Trophoblast cell (in vitro differentiated cells and primary cell): ENCODE measurements around the gene ZNF296.

ENCODE experiments used
- DNase-seq, 2 donors: peaks; one replicate each; pipeline ENCODE4 v3.0.0-alpha.2; 2016
- H2AFZ ChIP-seq: 2 replicates; pipeline ENCODE4 v1.6.1; 2013; ENCODE audit warnings: low read length, moderate library complexity, mild to moderate bottlenecking; ENCODE audit not compliant: insufficient read depth, poor library complexity
- H2AK5ac ChIP-seq: 2 replicates; pipeline ENCODE4 v1.6.1; 2013; ENCODE audit warnings: mild to moderate bottlenecking, low read length
- H2BK120ac ChIP-seq: 2 replicates; pipeline ENCODE4 v1.6.1; 2013; ENCODE audit warnings: low read length, mild to moderate bottlenecking, moderate library complexity; ENCODE audit not compliant: insufficient read depth, poor library complexity
- H2BK12ac ChIP-seq: 2 replicates; pipeline ENCODE4 v1.6.1; 2013; ENCODE audit warnings: mild to moderate bottlenecking, low read length, moderate library complexity
- H2BK5ac ChIP-seq: 2 replicates; pipeline ENCODE4 v1.6.1; 2013; ENCODE audit warnings: low read length, low read depth, moderate library complexity, mild to moderate bottlenecking; ENCODE audit not compliant: poor library complexity
- H3K14ac ChIP-seq: 2 replicates; pipeline ENCODE4 v1.6.1; 2013; ENCODE audit warnings: mild to moderate bottlenecking, low read length
- H3K18ac ChIP-seq: 2 replicates; pipeline ENCODE4 v1.6.1; 2013; ENCODE audit warnings: mild to moderate bottlenecking, low read length
- H3K23ac ChIP-seq: 2 replicates; pipeline ENCODE4 v1.6.1; 2013; ENCODE audit warnings: low read length
- H3K27ac ChIP-seq: 2 replicates; pipeline ENCODE4 v1.5.1; 2013; ENCODE audit warnings: low read depth, mild to moderate bottlenecking, inconsistent platforms, low read length, moderate library complexity
- H3K27me3 ChIP-seq: 2 replicates; pipeline ENCODE4 v1.6.1; 2013; ENCODE audit warnings: inconsistent platforms, mild to moderate bottlenecking, low read length, moderate library complexity; ENCODE audit not compliant: insufficient read depth
- H3K36me3 ChIP-seq, 2 experiments: 1 replicate in 1 of 2; 2 replicates in 1 of 2; pipeline ENCODE4 v1.6.1; 2013; ENCODE audit warnings: low read length in 2 of 2, mild to moderate bottlenecking in 2 of 2, moderate library complexity in 1 of 2; ENCODE audit not compliant: insufficient read depth in 2 of 2, control insufficient read depth in 1 of 2
- H3K4ac ChIP-seq: 2 replicates; pipeline ENCODE4 v1.6.1; 2013; ENCODE audit warnings: low read depth, mild to moderate bottlenecking, low read length, moderate library complexity
- H3K4me1 ChIP-seq, 2 experiments: 1 replicate in 1 of 2; 2 replicates in 1 of 2; pipeline ENCODE4 v1.6.1; 2013; ENCODE audit warnings: low read length in 2 of 2, mild to moderate bottlenecking in 2 of 2, moderate library complexity in 1 of 2; ENCODE audit not compliant: insufficient read depth in 2 of 2, control insufficient read depth in 1 of 2
- H3K4me2 ChIP-seq: 2 replicates; pipeline ENCODE4 v1.6.1; 2013; ENCODE audit warnings: inconsistent platforms, mild to moderate bottlenecking, low read length, moderate library complexity
- H3K4me3 ChIP-seq: 2 replicates; pipeline ENCODE4 v1.5.1; 2013; ENCODE audit warnings: mild to moderate bottlenecking, low read depth, low read length, inconsistent platforms
- H3K79me1 ChIP-seq: one replicate; pipeline ENCODE4 v1.6.1; 2013; ENCODE audit warnings: low read length
- H3K79me2 ChIP-seq: 2 replicates; pipeline ENCODE4 v1.6.1; 2013; ENCODE audit warnings: low read length, mild to moderate bottlenecking; ENCODE audit not compliant: control insufficient read depth, insufficient read depth, poor library complexity
- H3K9ac ChIP-seq: 2 replicates; pipeline ENCODE4 v1.6.1; 2013; ENCODE audit warnings: mild to moderate bottlenecking, low read length
- H3K9me3 ChIP-seq: 2 replicates; pipeline ENCODE4 v1.6.1; 2013; ENCODE audit warnings: low read depth, mild to moderate bottlenecking, control low read depth, inconsistent platforms, low read length; ENCODE audit not compliant: insufficient read depth
- H4K12ac ChIP-seq: 2 replicates; pipeline ENCODE4 v1.6.1; 2013; ENCODE audit warnings: low read depth, mild to moderate bottlenecking, low read length, moderate library complexity
- H4K8ac ChIP-seq: 2 replicates; pipeline ENCODE4 v1.6.1; 2013; ENCODE audit warnings: low read depth, mild to moderate bottlenecking, low read length, moderate library complexity
- H4K91ac ChIP-seq: one replicate; pipeline ENCODE4 v1.6.1; 2013; ENCODE audit warnings: low read depth, mild to moderate bottlenecking, low read length, moderate library complexity
- WGBS: extraction: QIAGEN DNeasy Blood & Tissue Kit; methylation state at CpG from one replicate; pipeline ENCODE4 v1.1.7; 2013; ENCODE audit warnings: missing lambda C conversion rate; ENCODE audit not compliant: insufficient read length, insufficient coverage; ENCODE audit errors: extremely low coverage; 5-methylcytosine and 5-hydroxymethylcytosine counted together

The ZNF296 gene

DNA sequence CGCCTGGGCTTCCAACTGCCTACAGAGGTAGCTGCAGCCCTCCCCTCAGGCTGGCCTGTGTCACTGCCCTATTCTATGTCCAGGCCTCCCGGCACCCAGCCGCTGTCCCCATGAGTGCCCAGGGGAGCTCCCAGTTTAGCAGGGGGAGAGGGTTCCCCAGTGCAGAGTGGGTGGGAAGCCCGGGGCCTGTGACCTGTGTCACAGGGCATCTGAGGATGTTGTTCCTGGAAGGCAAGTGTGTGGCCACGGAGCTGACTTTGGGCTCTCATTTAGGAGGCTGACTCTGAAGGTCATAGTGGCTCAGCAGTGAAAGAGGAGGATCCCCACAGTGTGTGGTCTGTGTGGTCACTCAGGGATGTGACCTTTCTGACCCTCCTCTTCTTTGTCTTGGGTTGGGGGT, 41.8 kb upstream of the ZNF296 start:
- H3K27ac ChIP-seq: no peak overlapping the region
- H2BK120ac ChIP-seq: no peak overlapping the region
- no peak overlapping the region for H3K14ac ChIP-seq
- peaks cover 13% of the 10 kb centered on the region for H3K79me2 ChIP-seq
- no peak overlapping the region for H3K9ac ChIP-seq
- H4K12ac ChIP-seq: no peak overlapping the region
- no peak overlapping the region for H2BK5ac ChIP-seq
- H3K36me3 ChIP-seq: no peaks in the 10 kb centered on the region
- H3K4me1 ChIP-seq: peaks cover 23 to 38% of the 10 kb centered on the region in 2 experiments
- no CpG with 5 or more reads among the region's 5 CpGs for WGBS
- no peak overlapping the region for H3K18ac ChIP-seq
- no peak overlapping the region for H3K4me3 ChIP-seq
- no peak overlapping the region for H3K23ac ChIP-seq
- no peak overlapping the region for H4K91ac ChIP-seq
- no peak overlapping the region for H3K4ac ChIP-seq
- no peak for DNase-seq
- H3K9me3 ChIP-seq: no peaks in the 10 kb centered on the region
- H4K8ac ChIP-seq: no peak overlapping the region
- no peak overlapping the region for H3K4me2 ChIP-seq
- H2AK5ac ChIP-seq: no peak overlapping the region
- no peak overlapping the region for H2BK12ac ChIP-seq
- H3K27me3 ChIP-seq: no peaks in the 10 kb centered on the region
- no peak overlapping the region for H2AFZ ChIP-seq
- H3K79me1 ChIP-seq: no peaks in the 10 kb centered on the region

DNA sequence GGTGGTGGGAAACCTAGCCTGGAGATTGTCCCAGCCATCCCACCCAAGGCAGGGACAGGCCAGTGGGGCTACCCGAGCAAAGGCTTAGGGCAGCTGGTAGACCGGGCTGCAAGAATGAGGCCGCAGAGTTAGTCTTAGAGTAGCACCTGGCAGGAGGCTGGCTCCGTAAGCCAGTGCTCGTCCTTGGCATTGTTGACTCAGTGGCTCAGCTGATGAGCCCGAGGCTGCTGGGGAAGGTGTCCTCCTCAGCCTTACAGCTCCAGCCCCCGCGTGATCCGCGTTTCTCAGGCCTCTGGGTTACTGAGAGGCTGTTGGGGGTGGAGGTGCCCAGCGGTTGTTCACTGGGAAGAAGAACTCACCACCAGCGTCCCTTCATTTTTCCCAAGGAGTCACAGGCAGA, 41.4 kb upstream of the ZNF296 start:
- Histone ChIP-seq H3K27me3 (no peaks in the 10 kb centered on the region), H3K9ac (no peak overlapping the region), H4K12ac (no peak overlapping the region), H3K27ac (no peak overlapping the region), H3K36me3 (no peaks in the 10 kb centered on the region), H3K79me2 (peaks cover 13% of the 10 kb centered on the region), H3K14ac (no peak overlapping the region), H3K4me3 (no peak overlapping the region), H4K91ac (no peak overlapping the region), H3K4me2 (no peak overlapping the region), H2BK120ac (no peak overlapping the region), H3K9me3 (no peaks in the 10 kb centered on the region), H2BK5ac (no peak overlapping the region), H3K79me1 (no peaks in the 10 kb centered on the region), H3K18ac (peak overlapping the region; percentile 2), H2AFZ (no peak overlapping the region), H4K8ac (no peak overlapping the region), H3K23ac (no peak overlapping the region), H3K4me1 (peaks cover 19 to 34% of the 10 kb centered on the region in 2 experiments), H2BK12ac (no peak overlapping the region), H2AK5ac (no peak overlapping the region), H3K4ac (no peak overlapping the region)
- no peak for DNase-seq
- WGBS: no CpG with 5 or more reads among the region's 12 CpGs

DNA sequence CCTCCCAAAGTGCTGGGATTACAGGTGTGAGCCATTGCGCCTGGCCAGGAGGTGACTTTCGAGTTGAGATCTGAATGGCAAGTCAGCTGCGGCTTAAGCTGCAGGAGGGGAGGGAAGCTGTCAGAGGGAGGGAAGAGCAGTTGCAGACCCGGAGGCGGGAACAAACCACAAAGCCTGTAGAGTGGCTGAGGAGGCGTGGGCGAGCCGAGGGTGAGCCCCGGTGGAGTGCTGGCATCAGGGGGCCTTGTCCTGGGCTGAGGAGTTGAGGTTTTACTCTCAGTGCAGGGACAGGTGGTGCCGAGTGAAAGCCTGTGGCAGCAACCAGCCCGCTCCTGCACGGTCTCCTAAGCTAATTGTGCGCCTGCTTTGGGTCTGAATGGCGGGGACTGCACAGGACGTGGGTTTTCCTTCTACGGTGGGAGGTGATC, 40.9 kb upstream of the ZNF296 start:
- Histone ChIP-seq H3K4me2 (no peak overlapping the region), H4K12ac (no peak overlapping the region), H2BK5ac (no peak overlapping the region), H3K27me3 (no peaks in the 10 kb centered on the region), H3K36me3 (no peaks in the 10 kb centered on the region), H3K4me3 (no peak overlapping the region), H3K9ac (no peak overlapping the region), H3K18ac (peak overlapping the region; percentile 2), H3K23ac (no peak overlapping the region), H2AK5ac (no peak overlapping the region), H2AFZ (no peak overlapping the region), H3K4ac (no peak overlapping the region), H3K14ac (no peak overlapping the region), H3K79me2 (peaks cover 16% of the 10 kb centered on the region), H4K8ac (no peak overlapping the region), H2BK12ac (no peak overlapping the region), H3K4me1 (peaks cover 15 to 29% of the 10 kb centered on the region in 2 experiments), H3K79me1 (no peaks in the 10 kb centered on the region), H4K91ac (no peak overlapping the region), H3K27ac (no peak overlapping the region), H3K9me3 (no peaks in the 10 kb centered on the region), H2BK120ac (no peak overlapping the region)
- DNase-seq: no peak
- no CpG with 5 or more reads among the region's 16 CpGs for WGBS

DNA sequence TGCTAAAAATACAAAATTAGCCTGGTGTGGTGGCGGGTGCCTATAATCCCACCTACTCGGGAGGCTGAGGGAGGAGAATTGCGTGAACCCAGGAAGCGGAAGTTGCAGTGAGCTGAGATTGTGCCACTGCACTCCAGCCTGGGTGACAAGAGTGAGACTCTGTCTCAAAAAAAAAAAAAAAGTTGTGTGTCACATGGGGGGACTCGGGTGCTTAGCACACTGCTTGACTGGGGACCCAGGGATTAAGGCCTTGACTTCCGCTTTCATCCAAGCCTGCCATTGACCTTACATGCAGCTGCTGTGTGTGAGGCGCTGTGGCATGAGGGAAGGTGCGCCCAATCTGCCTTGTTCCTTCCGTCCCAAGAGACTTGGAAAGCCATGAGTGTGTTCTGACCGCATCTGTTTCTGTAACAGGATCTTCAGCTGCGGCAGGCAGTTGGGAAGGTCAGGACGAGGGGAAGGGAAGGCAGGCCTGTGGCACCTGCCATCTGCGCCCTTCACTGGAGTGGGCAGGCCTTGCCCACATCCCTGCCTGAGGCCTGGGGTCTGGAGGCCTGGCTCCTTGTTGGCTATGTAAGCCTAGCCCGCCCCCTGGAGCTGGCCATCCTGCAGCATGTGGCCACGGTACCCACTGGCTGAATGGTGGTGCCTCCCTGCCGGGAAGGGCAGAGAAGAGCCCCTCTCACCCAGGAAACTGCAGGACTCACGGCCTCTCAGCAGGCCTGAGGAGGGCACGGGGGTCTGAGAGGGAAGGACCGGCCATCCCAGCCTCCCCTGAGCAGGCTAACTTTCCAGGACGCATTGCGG, 39.7 kb upstream of the ZNF296 start:
- Histone ChIP-seq H3K4me2 (no peak overlapping the region), H3K27me3 (no peaks in the 10 kb centered on the region), H3K18ac (no peak overlapping the region), H3K79me2 (peaks cover 9% of the 10 kb centered on the region), H3K27ac (no peak overlapping the region), H4K8ac (no peak overlapping the region), H2AFZ (no peak overlapping the region), H3K79me1 (no peaks in the 10 kb centered on the region), H4K12ac (no peak overlapping the region), H2BK5ac (no peak overlapping the region), H4K91ac (no peak overlapping the region), H2BK120ac (no peak overlapping the region), H3K4me1 (peaks cover 5 to 17% of the 10 kb centered on the region in 2 experiments), H3K9ac (no peak overlapping the region), H3K14ac (no peak overlapping the region), H3K4ac (peak overlapping the region; percentile 13), H3K4me3 (no peak overlapping the region), H2AK5ac (no peak overlapping the region), H3K9me3 (no peaks in the 10 kb centered on the region), H3K23ac (no peak overlapping the region), H2BK12ac (no peak overlapping the region), H3K36me3 (no peaks in the 10 kb centered on the region)
- DNase-seq: no peak
- no CpG with 5 or more reads among the region's 21 CpGs for WGBS
